Activated CD4-positive, CD25-positive, alpha-beta regulatory T cell (primary cell): ENCODE measurements around the gene SPARCL1.
"Not testable (repeated sequence)": the region's sequence is repeated elsewhere in the genome, so short reads cannot be mapped to it uniquely, and the experiment has no call there.

Experiments
- DNase-seq, 4 experiments: peaks; one replicate each; lab custom pipeline; 2025; lab: John Stamatoyannopoulos, UW

The SPARCL1 gene

GRCh38 chr4:87529187-87529586 is at the start of gene SPARCL1:
Gene SPARCL1 (minus strand): TSS chr4:87529376. CDS start chr4:87499574, 29,802 bp downstream.
- DNase-seq: no peak

DNA sequence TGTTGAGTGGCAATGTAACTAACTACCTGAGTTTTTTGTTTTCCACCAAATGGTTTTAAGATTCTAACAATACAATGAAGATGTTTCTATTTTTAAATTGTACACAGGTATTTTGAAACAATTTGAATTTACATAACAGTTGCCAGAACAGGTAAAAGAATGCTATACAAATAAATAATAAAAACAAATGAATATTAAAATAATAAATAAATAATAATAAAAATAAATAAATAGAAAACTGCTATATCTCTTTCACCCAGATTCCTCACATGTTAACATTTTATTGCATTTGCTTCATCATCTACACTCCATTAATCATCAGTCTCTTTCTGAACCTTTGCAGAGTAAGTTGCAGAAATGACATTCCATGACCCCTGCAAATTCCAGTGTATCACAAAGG is 46.8 kb upstream of the SPARCL1 start:
- no peak for DNase-seq

- no peak for DNase-seq
These were observed 46.2 kb upstream of the SPARCL1 start for GRCh38 chr4:87575408-87575807.

DNA sequence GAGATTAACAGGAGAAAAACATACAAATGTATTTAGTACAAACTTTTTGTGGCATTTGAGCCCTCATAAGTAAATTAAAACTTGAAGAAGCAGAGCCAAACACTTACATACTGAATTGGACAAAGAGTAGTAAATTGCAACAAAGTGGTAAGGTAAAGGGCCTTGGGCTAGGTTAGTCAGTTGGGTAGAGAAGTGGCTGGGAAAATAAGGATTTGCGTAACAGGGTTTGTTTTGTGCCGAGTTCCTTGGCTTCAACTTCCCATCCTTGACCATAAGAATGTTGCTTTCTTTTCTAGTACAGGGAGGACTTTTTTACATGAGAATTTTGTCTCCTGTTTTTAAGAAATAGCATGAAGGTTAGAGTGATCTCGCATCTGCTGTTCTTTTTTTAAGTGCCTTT is 45.8 kb upstream of the SPARCL1 start:
- no peak for DNase-seq

- not testable (repeated sequence) for DNase-seq
These were observed 45.2 kb upstream of the SPARCL1 start for GRCh38 chr4:87574376-87574775.

DNA sequence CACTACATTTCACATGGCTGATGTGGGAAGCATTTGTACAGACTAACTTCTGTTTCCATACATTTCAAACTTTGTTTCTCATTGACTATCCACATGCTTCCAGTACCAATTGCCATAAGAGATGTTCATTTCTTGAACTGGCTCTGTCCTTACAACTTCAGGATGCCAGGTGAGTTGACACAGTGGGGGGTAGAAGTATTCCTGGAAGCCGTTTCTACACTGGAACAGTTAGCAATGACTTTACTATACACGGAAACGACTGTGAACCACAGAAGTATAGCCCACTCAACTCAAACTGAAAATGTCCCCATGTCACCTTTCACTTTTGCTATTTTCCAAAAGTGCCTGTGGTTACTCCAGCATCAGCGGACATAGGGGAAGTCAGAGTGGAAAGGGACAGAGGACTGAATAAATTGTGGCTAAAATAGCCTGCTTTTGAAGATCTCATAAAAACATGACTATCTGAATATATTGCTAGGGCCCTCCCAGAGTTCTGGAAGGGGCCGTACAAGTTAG is 41.2 kb upstream of the SPARCL1 start:
- DNase-seq: no peak

DNA sequence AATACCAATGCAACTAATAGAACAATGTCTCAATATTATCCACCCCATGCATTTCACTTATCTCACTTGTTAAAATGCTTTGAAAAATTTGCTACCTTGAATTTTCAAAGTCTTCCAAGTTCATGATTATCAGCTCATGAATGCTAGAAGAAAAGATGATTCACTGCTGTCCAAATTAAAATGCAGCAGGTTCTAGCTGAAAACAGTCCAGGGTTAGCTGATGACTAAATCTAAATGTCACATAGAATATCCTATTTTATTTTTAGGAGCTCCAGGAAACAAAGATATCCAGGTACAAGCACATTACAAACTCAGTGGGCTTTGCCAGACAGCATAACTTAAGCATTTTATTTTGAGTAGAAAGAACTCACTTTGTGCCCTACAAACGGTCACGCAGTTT is 38.0 kb upstream of the SPARCL1 start:
- DNase-seq: no peak

GRCh38 chr4:87566276-87566675 is 37.1 kb upstream of the SPARCL1 start:
- DNase-seq: no peak

GRCh38 chr4:87565746-87566145 is 36.6 kb upstream of the SPARCL1 start:
- DNase-seq: no peak

GRCh38 chr4:87560802-87561201 is 31.6 kb upstream of the SPARCL1 start:
- no peak for DNase-seq

DNA sequence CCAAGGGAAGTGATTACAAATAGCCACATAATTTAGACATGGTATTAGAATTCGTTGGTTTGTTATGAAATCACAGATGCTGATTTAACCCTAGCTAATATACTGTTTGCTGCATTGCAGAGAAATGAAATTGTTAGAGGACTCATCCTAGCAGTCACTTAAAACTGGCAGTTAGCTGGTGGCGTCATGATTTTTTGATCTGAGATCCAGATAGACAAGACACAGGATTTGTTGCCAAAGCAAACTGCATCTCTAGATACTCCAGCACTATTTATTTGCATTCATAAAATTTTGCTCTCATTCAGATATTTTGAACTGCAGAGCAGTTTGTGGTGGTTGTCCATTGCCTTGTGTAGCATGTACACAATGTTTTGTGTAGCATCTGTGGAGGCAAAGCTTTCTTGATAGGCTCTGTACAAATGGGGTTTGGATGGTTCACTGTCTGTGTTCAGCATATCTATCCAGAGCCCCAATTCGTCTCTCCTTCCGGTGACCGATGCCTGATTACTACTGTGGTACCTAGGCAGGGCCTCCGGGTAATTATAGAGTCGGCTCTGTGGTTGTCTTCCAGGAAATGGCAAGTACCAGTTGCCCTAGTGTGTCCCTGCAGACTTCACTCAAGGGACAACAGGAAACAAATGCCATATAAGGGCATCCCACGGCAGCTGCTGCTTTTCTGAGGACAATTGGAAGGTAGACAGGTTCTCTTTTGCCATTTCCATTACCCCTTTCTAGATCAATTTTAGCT is 30.1 kb upstream of the SPARCL1 start:
- DNase-seq: peak in 2 of 4 experiments; percentile 4 to 17

DNA sequence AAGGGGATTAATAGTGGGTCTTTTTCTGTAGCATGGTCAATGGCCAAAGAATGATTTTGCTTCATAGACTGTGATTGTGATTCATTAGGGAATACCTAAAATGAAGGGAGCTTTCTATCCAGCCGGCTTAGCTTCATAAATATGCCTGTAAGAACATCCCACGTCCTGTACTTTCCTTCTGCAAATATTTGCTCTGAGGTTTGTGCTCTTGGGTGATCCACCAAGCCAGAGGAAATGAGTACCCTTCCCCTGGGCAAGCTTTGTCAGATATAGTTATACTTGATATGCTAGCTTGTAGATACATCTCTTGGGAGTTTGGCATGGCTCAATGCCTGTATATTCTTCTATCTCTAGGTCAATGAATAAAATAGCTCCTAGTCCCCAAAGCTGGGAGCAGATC is 28.2 kb upstream of the SPARCL1 start:
- no peak for DNase-seq

DNA sequence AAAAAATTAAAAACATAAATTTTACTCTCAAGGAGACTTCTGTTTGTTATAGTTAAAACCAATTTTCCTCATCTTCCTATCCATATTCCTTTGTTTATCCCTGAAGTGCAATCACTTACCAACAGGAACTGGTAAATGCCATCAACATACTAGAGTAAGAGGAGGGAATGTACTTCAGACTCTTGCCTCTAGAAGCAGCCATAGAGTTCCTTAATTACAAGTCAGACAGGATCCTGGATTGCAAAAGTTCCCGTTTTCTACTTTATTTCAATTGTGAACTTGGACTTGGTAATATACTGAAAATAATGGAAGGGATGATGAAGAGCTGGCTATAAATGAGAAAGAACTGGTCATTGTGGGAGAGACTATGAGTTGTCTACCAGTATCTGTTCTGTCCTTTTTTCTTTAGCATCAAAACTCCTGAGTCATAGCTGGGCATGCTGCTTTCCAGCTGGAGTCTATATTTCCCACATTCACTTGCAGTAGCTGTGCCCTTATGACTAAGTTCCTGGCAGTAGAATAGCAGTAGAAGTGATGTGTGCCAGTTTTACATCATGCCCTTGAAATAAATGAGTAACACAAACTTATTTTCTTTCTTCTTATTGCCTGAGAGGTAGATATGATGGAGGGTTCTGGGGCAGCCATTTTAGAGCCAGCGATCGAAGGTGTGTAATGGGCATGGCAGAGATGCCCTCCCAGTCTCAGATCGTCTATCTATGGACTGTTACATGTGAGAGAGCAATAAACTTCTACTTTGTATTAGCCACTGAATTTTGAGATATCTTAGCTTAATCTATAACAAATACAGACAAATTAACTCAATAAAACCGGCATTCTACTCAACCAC is 26.8 kb upstream of the SPARCL1 start:
- no peak for DNase-seq

DNA sequence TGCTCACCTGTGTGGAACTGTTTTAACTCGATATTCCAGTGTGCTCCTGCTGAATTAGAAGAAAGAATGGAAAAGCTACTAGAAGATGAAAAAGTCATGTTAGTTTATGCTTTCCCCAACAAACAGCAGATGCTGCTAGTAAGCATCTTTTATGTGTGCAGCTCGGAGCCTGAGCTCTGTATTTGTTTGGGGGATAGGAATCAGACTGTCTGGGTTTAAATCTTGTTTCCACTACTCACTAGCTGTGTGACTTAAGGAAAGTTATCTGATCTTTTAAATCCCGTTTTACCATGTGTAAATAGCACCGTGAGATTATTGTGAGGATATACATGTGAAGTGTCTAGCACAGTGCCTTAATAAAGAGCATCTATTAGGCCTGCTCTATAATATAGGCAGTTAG is 24.0 kb upstream of the SPARCL1 start:
- DNase-seq: no peak

GRCh38 chr4:87551361-87551760 is 22.2 kb upstream of the SPARCL1 start:
- DNase-seq: no peak

- DNase-seq: no peak
These were observed 18.0 kb upstream of the SPARCL1 start for GRCh38 chr4:87547016-87547708.

GRCh38 chr4:87545052-87545451 is 15.9 kb upstream of the SPARCL1 start:
- no peak for DNase-seq

DNA sequence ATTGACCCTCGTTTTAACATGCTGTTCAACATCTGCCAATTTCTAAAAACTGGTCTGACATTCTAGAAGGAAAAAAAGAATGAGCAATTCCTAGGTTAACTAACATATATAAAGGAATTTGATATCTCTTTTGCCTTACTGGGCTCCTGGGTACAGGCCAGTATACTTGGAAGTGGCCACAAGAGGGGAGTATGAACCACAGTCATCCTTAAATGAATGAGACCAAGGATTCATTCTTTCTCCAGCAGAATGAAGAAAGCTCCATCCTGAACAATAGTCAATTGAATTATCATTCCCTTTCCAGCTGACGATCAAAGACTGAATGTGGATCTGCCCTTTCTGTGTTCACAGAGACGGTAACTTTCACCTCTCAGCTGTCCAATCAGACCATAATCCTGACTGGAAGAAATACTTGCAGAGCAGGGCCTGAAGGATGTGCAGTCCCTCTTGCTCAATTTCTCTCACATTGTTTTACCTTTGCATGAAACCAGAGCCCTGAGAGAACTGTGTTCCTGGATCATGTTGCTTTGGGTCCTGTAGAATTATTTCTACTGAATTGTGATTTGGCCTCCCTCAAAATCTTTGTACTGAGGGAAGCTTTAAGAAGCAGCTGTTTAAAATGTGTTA is 14.8 kb upstream of the SPARCL1 start:
- no peak for DNase-seq

DNA sequence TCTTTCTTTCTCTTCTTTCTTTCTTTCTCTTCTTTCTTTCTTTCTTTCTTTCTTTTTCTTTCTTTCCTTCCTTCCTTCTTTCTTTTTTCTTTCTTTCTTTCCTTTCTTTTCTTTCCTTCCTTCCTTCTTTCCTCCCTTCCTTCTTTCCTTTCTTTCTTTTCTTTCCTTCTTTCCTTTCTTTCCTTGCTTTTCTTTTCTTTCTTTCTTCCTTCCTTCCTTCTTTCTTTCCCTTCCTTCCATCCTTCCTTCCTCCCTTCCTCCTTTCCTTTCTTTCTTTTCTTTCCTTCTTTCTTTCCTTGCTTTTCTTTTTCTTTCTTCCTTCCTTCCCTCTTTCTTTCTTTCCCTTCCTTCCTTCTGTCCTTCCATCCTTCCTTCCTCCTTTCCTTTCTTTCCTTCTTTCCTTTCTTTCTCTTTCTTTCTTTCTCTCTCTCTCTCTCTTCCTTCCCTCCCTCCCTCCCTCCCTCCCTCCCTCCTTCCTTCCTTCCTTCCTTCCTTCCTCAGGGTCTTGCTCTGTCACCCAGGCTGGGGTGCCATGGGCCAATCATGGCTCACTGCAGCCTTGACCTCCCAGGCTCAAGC is 13.6 kb upstream of the SPARCL1 start:
- DNase-seq: no peak

DNA sequence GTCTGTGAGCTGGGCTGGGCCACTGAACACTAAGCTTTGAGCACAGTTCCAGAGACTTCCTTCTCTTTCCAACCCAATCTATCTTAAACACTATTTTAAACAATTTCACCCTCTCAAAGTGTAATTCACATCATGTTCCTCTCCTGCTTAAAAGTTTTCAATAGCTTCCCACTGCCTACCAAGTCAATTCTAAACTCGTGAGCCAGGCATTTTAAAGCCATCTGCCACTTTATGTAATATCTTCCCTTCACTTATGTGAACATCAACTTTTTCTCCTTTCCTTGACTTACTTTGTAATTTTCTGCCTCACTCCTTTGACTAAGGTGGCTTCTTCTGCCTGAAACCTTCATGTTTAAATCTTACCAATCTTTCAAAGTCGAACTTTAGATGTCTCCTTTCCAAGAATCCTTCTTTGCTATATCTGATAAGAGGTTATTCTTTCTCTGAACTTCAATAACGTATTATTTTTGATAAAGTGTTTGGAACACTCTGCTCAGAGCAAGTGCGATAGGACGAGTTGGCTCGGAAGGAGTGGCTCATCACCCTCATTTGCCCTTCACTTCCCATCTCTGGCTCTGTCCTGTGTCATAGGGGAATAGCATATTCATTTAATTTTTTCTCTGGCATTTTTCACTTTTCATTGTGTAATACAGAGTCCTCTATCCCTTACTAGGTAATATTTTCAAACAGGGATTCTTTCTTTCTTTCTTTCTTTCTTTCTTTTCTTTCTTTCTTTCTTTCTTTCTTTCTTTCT is 13.0 kb upstream of the SPARCL1 start:
- DNase-seq: no peak

DNA sequence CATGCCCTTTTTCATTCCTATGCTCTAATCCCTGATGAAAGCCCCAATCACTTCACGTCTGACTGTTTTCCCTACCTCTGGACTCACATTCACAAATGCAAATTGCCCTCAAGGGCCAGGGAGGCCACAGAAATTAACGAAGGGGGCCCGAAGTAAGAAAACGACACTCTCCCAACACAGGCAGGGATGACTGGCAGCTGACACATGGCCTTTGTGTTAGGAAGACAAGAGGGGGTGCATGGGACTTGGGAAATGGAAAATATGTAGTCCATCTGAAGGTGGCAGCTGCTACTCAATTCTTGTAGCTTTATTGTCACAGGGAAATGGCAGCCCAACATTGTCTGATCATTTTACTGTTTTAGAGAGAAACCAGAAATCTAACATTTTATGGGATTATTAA is 12.3 kb upstream of the SPARCL1 start:
- DNase-seq: no peak
